HG03354 (cell line): ENCODE results near the gene AFF3.

Source experiments
- ATAC-seq: cut with Tn5 transposase; IDR thresholded peaks from one replicate; pipeline ENCODE4 v1.9.1; 2021; ENCODE audit warnings: mild to moderate bottlenecking; ENCODE audit not compliant: unreplicated experiment, poor library complexity, severe bottlenecking

AFF3 gene

GRCh38 chr2:100148883-100149282, 6.5 kb upstream of the AFF3 start:
- no peak for ATAC-seq

- no peak for ATAC-seq
Measured at GRCh38 chr2:100146657-100146960, 4.2 kb upstream of the AFF3 start.

- no peak for ATAC-seq
Measured at GRCh38 chr2:100145893-100146656, 3.7 kb upstream of the AFF3 start.

- no peak for ATAC-seq
Measured at GRCh38 chr2:100143286-100143685, 896 bp upstream of the AFF3 start.

- ATAC-seq = peak; percentile 24
Measured at GRCh38 chr2:100141906-100142305, 484 bp downstream of the AFF3 start.

- no peak for ATAC-seq
Measured at GRCh38 chr2:100140582-100140981, 1.8 kb downstream of the AFF3 start.

- ATAC-seq = no peak
Measured at GRCh38 chr2:100137866-100138570, 4.4 kb downstream of the AFF3 start.

GRCh38 chr2:100137318-100137717, 5.1 kb downstream of the AFF3 start:
- no peak for ATAC-seq

GRCh38 chr2:100136310-100136709, 6.1 kb downstream of the AFF3 start:
- ATAC-seq = peak; percentile 57

- no peak for ATAC-seq
Measured at GRCh38 chr2:100135415-100135814, 7.0 kb downstream of the AFF3 start.

- no peak for ATAC-seq
Measured at GRCh38 chr2:100130595-100131391, 11.6 kb downstream of the AFF3 start.

GRCh38 chr2:100126897-100127401, 15.4 kb downstream of the AFF3 start:
- ATAC-seq = no peak

- ATAC-seq = no peak
Measured at GRCh38 chr2:100126201-100126600, 16.2 kb downstream of the AFF3 start.

- no peak for ATAC-seq
Measured at GRCh38 chr2:100125626-100126025, 16.8 kb downstream of the AFF3 start.

- ATAC-seq = no peak
Measured at GRCh38 chr2:100124761-100125160, 17.6 kb downstream of the AFF3 start.

- ATAC-seq = no peak
Measured at GRCh38 chr2:100121124-100121718, 21.2 kb downstream of the AFF3 start.

GRCh38 chr2:100119235-100119634, 23.2 kb downstream of the AFF3 start:
- no peak for ATAC-seq

- ATAC-seq = peak; percentile 88
Measured at GRCh38 chr2:100113990-100114433, 28.4 kb downstream of the AFF3 start.

GRCh38 chr2:100110614-100111000, 31.8 kb downstream of the AFF3 start:
- no peak for ATAC-seq

- ATAC-seq = no peak
Measured at GRCh38 chr2:100109986-100110613, 32.3 kb downstream of the AFF3 start.
